ENCODE data around the gene BLACAT1. TPM values are rescaled to one million over a fixed set of nuclear protein-coding genes. Genes with fewer than 3 reads are reported as not detected.
"Not testable (repeated sequence)": the region's sequence is repeated elsewhere in the genome, so short reads cannot be mapped to it uniquely, and the experiment has no call there.

Gene BLACAT1
- total RNA-seq, 1 donor from 2014 or later = 2.0 TPM

- no peak overlapping the region for H3K4me3 ChIP-seq (ENCODE audit: low read depth, low read length)
- DNase-seq (ENCODE audit: low read depth) = no peak
- peak; percentile 76 for TF ChIP-seq CTCF (IDR thresholded peaks at IDR 0.05; ENCODE audit: insufficient read depth, low read length, poor library complexity, severe bottlenecking)
- peaks cover 18% of the 10 kb centered on the region for H3K27me3 ChIP-seq (ENCODE audit: control insufficient read depth, insufficient read depth, low read length)
- H3K36me3 ChIP-seq (ENCODE audit: control insufficient read depth, insufficient read depth, low read length) = no peaks in the 10 kb centered on the region
Observed at GRCh38 chr1:205488074-205488723, 32.4 kb upstream of the BLACAT1 start.

GRCh38 chr1:205486258-205486657 lies 30.4 kb upstream of the BLACAT1 start:
- Histone ChIP-seq H3K4me3 (ENCODE audit: low read depth, low read length) (no peak overlapping the region), H3K36me3 (ENCODE audit: control insufficient read depth, insufficient read depth, low read length) (no peaks in the 10 kb centered on the region), H3K27me3 (ENCODE audit: control insufficient read depth, insufficient read depth, low read length) (peaks cover 36% of the 10 kb centered on the region)
- TF ChIP-seq CTCF (IDR thresholded peaks at IDR 0.05; ENCODE audit: insufficient read depth, low read length, poor library complexity, severe bottlenecking) = no peak
- no peak for DNase-seq (ENCODE audit: low read depth)

- Histone ChIP-seq H3K27me3 (ENCODE audit: control insufficient read depth, insufficient read depth, low read length) (peaks cover 44% of the 10 kb centered on the region), H3K4me3 (ENCODE audit: low read depth, low read length) (no peak overlapping the region), H3K36me3 (ENCODE audit: control insufficient read depth, insufficient read depth, low read length) (no peaks in the 10 kb centered on the region)
- peak; percentile 28 for DNase-seq (ENCODE audit: low read depth)
- TF ChIP-seq CTCF (IDR thresholded peaks at IDR 0.05; ENCODE audit: insufficient read depth, low read length, poor library complexity, severe bottlenecking) = peak; percentile 98
Observed at GRCh38 chr1:205484985-205485967, 29.4 kb upstream of the BLACAT1 start.

- H3K4me3 ChIP-seq (ENCODE audit: low read depth, low read length) = no peak overlapping the region
- TF ChIP-seq CTCF (IDR thresholded peaks at IDR 0.05; ENCODE audit: insufficient read depth, low read length, poor library complexity, severe bottlenecking) = no peak
- DNase-seq (ENCODE audit: low read depth) = no peak
- no peaks in the 10 kb centered on the region for H3K36me3 ChIP-seq (ENCODE audit: control insufficient read depth, insufficient read depth, low read length)
- H3K27me3 ChIP-seq (ENCODE audit: control insufficient read depth, insufficient read depth, low read length) = peaks cover 42% of the 10 kb centered on the region
Observed at GRCh38 chr1:205483372-205483771, 27.5 kb upstream of the BLACAT1 start.

GRCh38 chr1:205482587-205482986 lies 26.7 kb upstream of the BLACAT1 start:
- not testable (repeated sequence) for H3K36me3 ChIP-seq (ENCODE audit: control insufficient read depth, insufficient read depth, low read length); H3K4me3 ChIP-seq (ENCODE audit: low read depth, low read length); DNase-seq (ENCODE audit: low read depth)
- H3K27me3 ChIP-seq (ENCODE audit: control insufficient read depth, insufficient read depth, low read length) = peaks cover 42% of the 10 kb centered on the region

- H3K4me3 ChIP-seq (ENCODE audit: low read depth, low read length) = no peak overlapping the region
- H3K36me3 ChIP-seq (ENCODE audit: control insufficient read depth, insufficient read depth, low read length) = no peaks in the 10 kb centered on the region
- DNase-seq (ENCODE audit: low read depth) = no peak
- no peak for TF ChIP-seq CTCF (IDR thresholded peaks at IDR 0.05; ENCODE audit: insufficient read depth, low read length, poor library complexity, severe bottlenecking)
- H3K27me3 ChIP-seq (ENCODE audit: control insufficient read depth, insufficient read depth, low read length) = peaks cover 42% of the 10 kb centered on the region
Observed at GRCh38 chr1:205481629-205482151, 25.8 kb upstream of the BLACAT1 start.
